OCI-LY3 (cell line): ENCODE data around the gene SHCBP1L.

ENCODE experiments used
- H2AFZ ChIP-seq: fragments of 200-600, 300-600 bp; shearing (Covaris generic); 2 replicates; pipeline ENCODE4 v1.6.0; 2014; ENCODE audit warnings: antibody characterized with exemption, low read depth, low read length
- H3K27ac ChIP-seq: fragments of 200-600, 300-600 bp; sonication (generic); 2 replicates; pipeline ENCODE4 v1.5.1; 2014; ENCODE audit warnings: mild to moderate bottlenecking, low read length, moderate library complexity, mixed read lengths
- H3K27me3 ChIP-seq: fragments of 200-600, 300-600 bp; sonication (generic); 2 replicates; pipeline ENCODE4 v1.6.1; 2014; ENCODE audit warnings: low read depth, low read length, mixed read lengths
- H3K36me3 ChIP-seq: fragments of 200-600, 300-600 bp; sonication (generic); replicated peaks from 2 replicates; pipeline ENCODE3; 2014; ENCODE audit warnings: low read depth, low read length, mixed read lengths
- H3K4me1 ChIP-seq: fragments of 300-600, 200-600 bp; sonication (generic); 2 replicates; pipeline ENCODE4 v1.6.1; 2014; ENCODE audit warnings: low read length, mixed read lengths
- H3K4me2 ChIP-seq: fragments of 200-600, 300-600 bp; sonication (generic); 2 replicates; pipeline ENCODE4 v1.6.1; 2014; ENCODE audit warnings: low read length, mixed read lengths
- H3K4me3 ChIP-seq: fragments of 300-600, 200-600 bp; sonication (generic); 2 replicates; pipeline ENCODE4 v1.5.1; 2014; ENCODE audit warnings: antibody characterized with exemption, mild to moderate bottlenecking, low read length, moderate library complexity
- H3K79me2 ChIP-seq: fragments of 300-600, 200-600 bp; shearing (Covaris generic); 2 replicates; pipeline ENCODE4 v1.6.1; 2014; ENCODE audit warnings: mild to moderate bottlenecking, low read length, mixed read lengths
- H3K9ac ChIP-seq: fragments of 300-600, 200-600 bp; shearing (Covaris generic); 2 replicates; pipeline ENCODE4 v1.6.0; 2014; ENCODE audit warnings: mild to moderate bottlenecking, low read length, moderate library complexity
- H3K9me3 ChIP-seq: fragments of 200-600, 300-600 bp; shearing (Covaris generic); 2 replicates; pipeline ENCODE4 v1.6.1; 2014; ENCODE audit warnings: low read length, mixed read lengths; ENCODE audit not compliant: insufficient read depth
- H4K20me1 ChIP-seq: fragments of 200-600, 300-600 bp; sonication (generic); 2 replicates; pipeline ENCODE4 v1.6.1; 2016; ENCODE audit warnings: low read length, mixed read lengths; ENCODE audit not compliant: insufficient read depth
- CTCF ChIP-seq: fragments of 200-600, 300-600 bp; sonication (generic); IDR thresholded peaks from 2 replicates; pipeline ENCODE4 v1.5.1; 2014; ENCODE audit warnings: antibody characterized with exemption, low read length, low read depth
- EZH2phosphoT487 ChIP-seq: fragments of 200-600 bp; shearing (Covaris generic); IDR thresholded peaks from 2 replicates; pipeline ENCODE4 v1.6.1; 2018; ENCODE audit warnings: antibody characterized with exemption, mixed run types, low read depth

SHCBP1L gene

GRCh38 chr1:182875889-182876288 is 77.1 kb downstream of the SHCBP1L start:
- no peak overlapping the region for H3K9ac ChIP-seq
- peaks cover 24% of the 10 kb centered on the region for H3K4me1 ChIP-seq
- H3K79me2 ChIP-seq: peaks cover 55% of the 10 kb centered on the region
- H3K36me3 ChIP-seq: peaks cover 90% of the 10 kb centered on the region
- peaks cover 37% of the 10 kb centered on the region for H4K20me1 ChIP-seq
- H3K4me2 ChIP-seq: no peak overlapping the region
- H3K9me3 ChIP-seq: no peaks in the 10 kb centered on the region
- H2AFZ ChIP-seq: no peak overlapping the region
- no peak overlapping the region for H3K27ac ChIP-seq
- TF ChIP-seq EZH2phosphoT487 (no peak), CTCF (no peak)
- H3K4me3 ChIP-seq: no peak overlapping the region
- H3K27me3 ChIP-seq: no peaks in the 10 kb centered on the region

- Histone ChIP-seq H3K36me3 (peaks cover 80% of the 10 kb centered on the region), H3K4me1 (peaks cover 24% of the 10 kb centered on the region), H3K4me2 (peak overlapping the region; percentile 17), H3K27me3 (no peaks in the 10 kb centered on the region), H3K9me3 (no peaks in the 10 kb centered on the region), H2AFZ (no peak overlapping the region), H3K9ac (no peak overlapping the region), H3K79me2 (peaks cover 57% of the 10 kb centered on the region), H3K27ac (peak overlapping the region; percentile 76), H4K20me1 (peaks cover 38% of the 10 kb centered on the region), H3K4me3 (no peak overlapping the region)
- no peak for TF ChIP-seq EZH2phosphoT487
- TF ChIP-seq CTCF: no peak
Measured at GRCh38 chr1:182872881-182873280, 80.1 kb downstream of the SHCBP1L start.

GRCh38 chr1:182869241-182869666 is 83.7 kb downstream of the SHCBP1L start:
- Histone ChIP-seq H3K4me1 (peaks cover 24% of the 10 kb centered on the region), H4K20me1 (peaks cover 42% of the 10 kb centered on the region), H3K4me3 (no peak overlapping the region), H3K9ac (no peak overlapping the region), H3K4me2 (no peak overlapping the region), H3K79me2 (peaks cover 63% of the 10 kb centered on the region), H3K9me3 (no peaks in the 10 kb centered on the region), H3K27ac (peak overlapping the region; percentile 9; the same call in 1 of the 2 replicates), H2AFZ (no peak overlapping the region), H3K27me3 (no peaks in the 10 kb centered on the region), H3K36me3 (peaks cover 78% of the 10 kb centered on the region)
- TF ChIP-seq EZH2phosphoT487 (no peak), CTCF (no peak)

GRCh38 chr1:182867861-182868260 is 85.1 kb downstream of the SHCBP1L start:
- H3K79me2 ChIP-seq: peaks cover 57% of the 10 kb centered on the region
- H3K4me2 ChIP-seq: no peak overlapping the region
- no peaks in the 10 kb centered on the region for H3K27me3 ChIP-seq
- H3K27ac ChIP-seq: no peak overlapping the region
- peaks cover 19% of the 10 kb centered on the region for H3K4me1 ChIP-seq
- H3K9me3 ChIP-seq: no peaks in the 10 kb centered on the region
- no peak for TF ChIP-seq CTCF
- TF ChIP-seq EZH2phosphoT487: no peak
- no peak overlapping the region for H3K4me3 ChIP-seq
- H3K36me3 ChIP-seq: peaks cover 76% of the 10 kb centered on the region
- no peak overlapping the region for H3K9ac ChIP-seq
- no peak overlapping the region for H2AFZ ChIP-seq
- peaks cover 34% of the 10 kb centered on the region for H4K20me1 ChIP-seq
